Sigmoid colon (tissue), 7 donors: ENCODE measurements around the gene HBB. TPM values are rescaled to one million over a fixed set of nuclear protein-coding genes. Genes with fewer than 3 reads are reported as not detected.

ENCODE experiments used
- DNase-seq: peaks from one replicate; pipeline ENCODE4 v3.0.0-alpha.2; 2019
- H3K27ac ChIP-seq, 4 donors: fragments of 200-600 bp; sonication (generic); one replicate each; pipeline ENCODE4 v1.5.1; 2016 to 2019; ENCODE audit warnings: mild to moderate bottlenecking in 1 of 4
- H3K27me3 ChIP-seq, 3 donors: fragments of 200-600 bp; sonication (generic); one replicate each; pipeline ENCODE4 v1.5.1; 2019; ENCODE audit warnings: mild to moderate bottlenecking in 1 of 3
- H3K36me3 ChIP-seq, 4 donors: fragments of 200-600 bp; sonication (generic); one replicate each; pipeline ENCODE4 v1.5.1; 2016 to 2019
- H3K4me1 ChIP-seq, 4 donors: fragments of 200-600 bp; sonication (generic); one replicate each; pipeline ENCODE4 v1.5.1; 2017 to 2019
- H3K4me3 ChIP-seq, 4 donors: fragments of 200-600 bp; sonication (generic); one replicate each; pipeline ENCODE4 v1.5.1; 2017 to 2019; ENCODE audit warnings: mild to moderate bottlenecking in 2 of 4, moderate library complexity in 1 of 4
- H3K9me3 ChIP-seq, 4 donors: fragments of 200-600 bp in 3 of 4; sonication (generic) in 3 of 4; one replicate each; pipeline versions ENCODE4 v1.5.1 to v1.6.1; 2013 to 2019
- CTCF ChIP-seq, 4 experiments: fragments of 450-650 bp in 3 of 4; fragments of 200-600 bp in 1 of 4; IDR thresholded peaks; one replicate each; pipeline ENCODE4 v1.5.1; 2016 to 2019; ENCODE audit warnings: antibody characterized with exemption in 4 of 4, mild to moderate bottlenecking in 3 of 4, moderate library complexity in 2 of 4
- EP300 ChIP-seq, 4 donors: sonication (generic); formaldehyde crosslinking; IDR thresholded peaks; one replicate each; pipeline ENCODE4 v1.6.1; 2017; ENCODE audit warnings: antibody characterized with exemption in 4 of 4
- POLR2A ChIP-seq, 2 donors: fragments of 450-650 bp; IDR thresholded peaks; one replicate each; pipeline ENCODE4 v1.6.1; 2016; ENCODE audit warnings: antibody characterized with exemption in 2 of 2, mild to moderate bottlenecking in 2 of 2, moderate library complexity in 2 of 2
- POLR2AphosphoS5 ChIP-seq, 4 donors: sonication (generic); formaldehyde crosslinking; IDR thresholded peaks; one replicate each; pipeline ENCODE4 v1.6.1; 2017; ENCODE audit warnings: antibody characterized with exemption in 4 of 4
- WGBS, 2 donors: extraction: QIAGEN DNeasy Blood & Tissue Kit; methylation state at CpG; one replicate each; pipeline ENCODE4 v1.1.7; 2013; 5-methylcytosine and 5-hydroxymethylcytosine counted together
- intact Hi-C: fragments of 100-400 bp; cut with DNase I; formaldehyde crosslinking; loops from one replicate; pipeline ENCODE4 v1.15.1; 2023
- polyA plus RNA-seq, 3 donors: library from polyadenylated mRNA; stranded (reverse); fragments of 200-250 nt; gene quantifications; one replicate each; pipeline ENCODE4 v1.2.3, GENCODE V29; 2013
- total RNA-seq, 4 donors: library from RNA; depleted of rRNA; stranded (reverse); fragments of >200 nt; gene quantifications; one replicate each; pipeline ENCODE4 v1.1.0, GENCODE V29; 2016
- donor health status: healthy with polysubstance abuse.
- donor health status: Bipolar disorder and iron deficiency.
- donor health status: healthy.

HBB gene
- total and polyA plus RNA-seq, 7 donors: 1.6 to 57.3 (median 3.5) TPM; not detected in 1

GRCh38 chr11:5242208-5242607 lies 15.3 kb upstream of the HBB start:
- no peaks in the 10 kb centered on the region for H3K36me3 ChIP-seq
- H3K4me1 ChIP-seq: no peaks in the 10 kb centered on the region
- H3K4me3 ChIP-seq: no peak overlapping the region
- WGBS, 2 donors: 66 to 70% methylated on average over 2 of the region's 2 CpGs
- H3K27ac ChIP-seq: no peak overlapping the region
- intact Hi-C loops: no loop called here
- no peaks in the 10 kb centered on the region for H3K27me3 ChIP-seq
- no peaks in the 10 kb centered on the region for H3K9me3 ChIP-seq
- TF ChIP-seq EP300 (IDR thresholded peaks at IDR 0.05): no peak
- no peak for TF ChIP-seq POLR2A (IDR thresholded peaks at IDR 0.05)
- no peak for TF ChIP-seq CTCF (IDR thresholded peaks at IDR 0.05)
- TF ChIP-seq POLR2AphosphoS5 (IDR thresholded peaks at IDR 0.05): no peak
- no peak for DNase-seq

- intact Hi-C loops: no loop called here
- H3K4me1 ChIP-seq: no peaks in the 10 kb centered on the region
- no peak overlapping the region for H3K4me3 ChIP-seq
- H3K27ac ChIP-seq: no peak overlapping the region
- no peak for DNase-seq
- no peaks in the 10 kb centered on the region for H3K9me3 ChIP-seq
- TF ChIP-seq EP300 (IDR thresholded peaks at IDR 0.05) (no peak), POLR2A (IDR thresholded peaks at IDR 0.05) (no peak), CTCF (IDR thresholded peaks at IDR 0.05) (no peak), POLR2AphosphoS5 (IDR thresholded peaks at IDR 0.05) (no peak)
- WGBS, 2 donors: 57 to 68% methylated on average over 3 of the region's 3 CpGs
- H3K36me3 ChIP-seq: no peaks in the 10 kb centered on the region
- no peaks in the 10 kb centered on the region for H3K27me3 ChIP-seq
These were observed 14.6 kb upstream of the HBB start for GRCh38 chr11:5241458-5241857.

DNA sequence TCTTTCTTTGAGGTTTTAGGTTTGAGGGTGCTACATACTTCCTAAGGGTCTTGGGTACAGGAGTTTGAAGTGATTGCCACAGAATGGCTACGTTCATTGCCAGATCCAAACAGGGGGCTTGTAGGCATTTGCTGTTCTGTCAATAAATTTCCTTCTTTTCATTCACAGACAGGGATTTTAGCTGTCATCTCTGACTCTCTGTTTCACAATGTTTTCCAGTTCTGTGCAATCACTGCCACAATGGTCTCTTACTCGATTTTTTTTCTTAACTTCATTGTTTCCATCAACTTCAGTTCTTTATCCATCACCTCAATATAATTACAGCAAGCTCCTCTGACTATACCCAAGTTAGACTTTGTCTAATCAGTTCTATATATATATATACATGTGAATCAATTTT lies 13.6 kb upstream of the HBB start:
- no peaks in the 10 kb centered on the region for H3K9me3 ChIP-seq
- H3K27ac ChIP-seq: no peak overlapping the region
- TF ChIP-seq POLR2AphosphoS5 (IDR thresholded peaks at IDR 0.05) (no peak), CTCF (IDR thresholded peaks at IDR 0.05) (no peak), POLR2A (IDR thresholded peaks at IDR 0.05) (no peak), EP300 (IDR thresholded peaks at IDR 0.05) (no peak)
- intact Hi-C loops: no loop called here
- DNase-seq: no peak
- 50 to 69% methylated on average over 2 of the region's 2 CpGs for WGBS, 2 donors
- no peaks in the 10 kb centered on the region for H3K27me3 ChIP-seq
- no peaks in the 10 kb centered on the region for H3K4me1 ChIP-seq
- H3K4me3 ChIP-seq: no peak overlapping the region
- H3K36me3 ChIP-seq: no peaks in the 10 kb centered on the region

DNA sequence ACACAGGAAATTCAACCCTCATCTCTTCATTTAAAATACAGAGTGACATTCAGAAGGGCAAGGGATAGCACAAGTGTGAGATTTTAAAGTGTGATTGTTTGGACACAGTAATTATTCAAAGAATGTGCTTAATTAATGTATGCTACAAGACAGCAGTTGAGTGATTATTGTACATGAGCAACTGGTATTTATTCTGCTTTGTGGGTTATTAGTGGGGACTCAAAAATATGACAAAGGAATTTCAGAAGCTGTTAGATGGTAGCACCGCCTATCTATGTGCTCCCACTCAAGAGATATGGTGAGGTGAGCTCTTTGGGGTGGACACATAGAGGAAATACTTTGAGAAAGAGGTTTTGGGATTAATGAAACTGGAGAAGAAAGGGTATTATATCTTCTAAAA lies 13.2 kb upstream of the HBB start:
- H3K4me1 ChIP-seq: no peaks in the 10 kb centered on the region
- no peaks in the 10 kb centered on the region for H3K9me3 ChIP-seq
- 82 to 86% methylated on average over 1 of the region's 1 CpG for WGBS, 2 donors
- H3K4me3 ChIP-seq: no peak overlapping the region
- no peak overlapping the region for H3K27ac ChIP-seq
- DNase-seq: no peak
- intact Hi-C loops: no loop called here
- H3K36me3 ChIP-seq: no peaks in the 10 kb centered on the region
- no peak for TF ChIP-seq EP300 (IDR thresholded peaks at IDR 0.05)
- no peak for TF ChIP-seq POLR2AphosphoS5 (IDR thresholded peaks at IDR 0.05)
- no peak for TF ChIP-seq CTCF (IDR thresholded peaks at IDR 0.05)
- TF ChIP-seq POLR2A (IDR thresholded peaks at IDR 0.05): no peak
- H3K27me3 ChIP-seq: no peaks in the 10 kb centered on the region

DNA sequence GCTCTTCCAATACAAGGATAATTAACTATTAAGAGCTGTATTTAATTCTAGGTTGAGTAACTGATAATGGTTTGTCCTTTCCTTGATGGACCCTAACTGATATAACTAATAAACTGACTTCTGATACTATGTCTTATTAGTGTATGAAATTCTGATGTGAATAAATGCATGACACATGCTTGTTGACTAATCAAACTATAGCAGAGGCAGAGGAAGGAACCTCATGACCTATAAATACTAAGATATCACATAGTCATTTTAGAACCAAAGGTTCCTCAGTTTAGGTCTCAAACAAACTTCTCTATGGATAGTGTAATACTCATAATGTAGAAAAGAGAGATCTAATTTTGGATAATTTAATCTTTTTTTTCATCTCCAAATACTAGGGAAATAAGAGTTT lies 12.2 kb upstream of the HBB start:
- Histone ChIP-seq H3K36me3 (no peaks in the 10 kb centered on the region), H3K27me3 (no peaks in the 10 kb centered on the region), H3K4me3 (no peak overlapping the region), H3K27ac (no peak overlapping the region), H3K4me1 (no peaks in the 10 kb centered on the region), H3K9me3 (no peaks in the 10 kb centered on the region)
- no peak for DNase-seq
- no peak for TF ChIP-seq POLR2AphosphoS5 (IDR thresholded peaks at IDR 0.05)
- TF ChIP-seq POLR2A (IDR thresholded peaks at IDR 0.05): no peak
- TF ChIP-seq CTCF (IDR thresholded peaks at IDR 0.05): no peak
- no peak for TF ChIP-seq EP300 (IDR thresholded peaks at IDR 0.05)
- intact Hi-C loops: no loop called here
